ENCODE measurements around the gene PCOLCE2. TPM values are rescaled to one million over a fixed set of nuclear protein-coding genes. Genes with fewer than 3 reads are reported as not detected.
"Not testable (repeated sequence)": the region's sequence is repeated elsewhere in the genome, so short reads cannot be mapped to it uniquely, and the experiment has no call there.

PCOLCE2 gene
- total RNA-seq, 2 donors from 2014 or later, result 79.1 to 148 TPM

- H3K9me3 ChIP-seq, result no peaks in the 10 kb centered on the region
- H3K4me3 ChIP-seq, result no peak overlapping the region
- TF ChIP-seq CTCF (IDR thresholded peaks at IDR 0.05), result no peak
- no peaks in the 10 kb centered on the region for H3K4me1 ChIP-seq
- no peak for DNase-seq (ENCODE audit: low spot score)
- H3K27ac ChIP-seq, result no peak overlapping the region
- no peaks in the 10 kb centered on the region for H3K27me3 ChIP-seq
- H3K36me3 ChIP-seq, result no peaks in the 10 kb centered on the region
Measured at GRCh38 chr3:142886021-142886420, 2.9 kb downstream of the PCOLCE2 start.

GRCh38 chr3:142884531-142884930 lies 4.4 kb downstream of the PCOLCE2 start:
- Histone ChIP-seq H3K36me3 (no peaks in the 10 kb centered on the region), H3K4me3 (no peak overlapping the region), H3K9me3 (no peaks in the 10 kb centered on the region), H3K27me3 (no peaks in the 10 kb centered on the region), H3K4me1 (no peaks in the 10 kb centered on the region), H3K27ac (no peak overlapping the region)
- DNase-seq (ENCODE audit: low spot score), result no peak
- no peak for TF ChIP-seq CTCF (IDR thresholded peaks at IDR 0.05)

GRCh38 chr3:142883534-142883933 lies 5.3 kb downstream of the PCOLCE2 start:
- H3K27me3 ChIP-seq; H3K4me1 ChIP-seq; DNase-seq (ENCODE audit: low spot score); H3K4me3 ChIP-seq; H3K9me3 ChIP-seq; H3K27ac ChIP-seq; H3K36me3 ChIP-seq: not testable (repeated sequence)

- Histone ChIP-seq H3K9me3 (no peaks in the 10 kb centered on the region), H3K27me3 (no peaks in the 10 kb centered on the region), H3K4me3 (no peak overlapping the region), H3K4me1 (no peaks in the 10 kb centered on the region), H3K27ac (no peak overlapping the region), H3K36me3 (no peaks in the 10 kb centered on the region)
- DNase-seq (ENCODE audit: low spot score), result no peak
- TF ChIP-seq CTCF (IDR thresholded peaks at IDR 0.05), result no peak
Measured at GRCh38 chr3:142881445-142882224, 7.2 kb downstream of the PCOLCE2 start.

GRCh38 chr3:142878649-142879300 lies 10.1 kb downstream of the PCOLCE2 start:
- DNase-seq (ENCODE audit: low spot score), result no peak
- Histone ChIP-seq H3K4me1 (no peaks in the 10 kb centered on the region), H3K4me3 (no peak overlapping the region), H3K27me3 (no peaks in the 10 kb centered on the region), H3K9me3 (no peaks in the 10 kb centered on the region), H3K27ac (no peak overlapping the region), H3K36me3 (no peaks in the 10 kb centered on the region)
- no peak for TF ChIP-seq CTCF (IDR thresholded peaks at IDR 0.05)

GRCh38 chr3:142876417-142876816 lies 12.5 kb downstream of the PCOLCE2 start:
- no peak for TF ChIP-seq CTCF (IDR thresholded peaks at IDR 0.05)
- H3K27ac ChIP-seq, result no peak overlapping the region
- no peaks in the 10 kb centered on the region for H3K27me3 ChIP-seq
- no peak overlapping the region for H3K4me3 ChIP-seq
- no peaks in the 10 kb centered on the region for H3K36me3 ChIP-seq
- DNase-seq (ENCODE audit: low spot score), result no peak
- no peaks in the 10 kb centered on the region for H3K9me3 ChIP-seq
- no peaks in the 10 kb centered on the region for H3K4me1 ChIP-seq

Data from right atrium auricular region (tissue), 2 donors.